DND-41 (cell line): Measurements from ENCODE around the gene FBXW7.

Experiments
- ATAC-seq: fragments of 200-7000 bp; cut with Tn5 transposase; 3 replicates; pipeline ENCODE4 v1.9.1; 2021; ENCODE audit warnings: low read depth; ENCODE audit not compliant: insufficient read depth
- DNase-seq: peaks from one replicate; pipeline ENCODE4 v3.0.0-alpha.2; 2020
- H2AFZ ChIP-seq: 2 replicates; pipeline ENCODE4 v1.6.0; 2012; ENCODE audit warnings: low read depth, low read length
- H3K27ac ChIP-seq: 2 replicates; pipeline ENCODE4 v1.5.1; 2012; ENCODE audit warnings: low read length, inconsistent platforms
- H3K27me3 ChIP-seq: fragments of 200-600 bp; sonication (generic); 2 replicates; pipeline ENCODE4 v1.6.0; 2012; ENCODE audit warnings: low read length, mild to moderate bottlenecking, inconsistent platforms; ENCODE audit not compliant: insufficient read depth, poor library complexity
- H3K36me3 ChIP-seq: 2 replicates; pipeline ENCODE4 v1.5.1; 2012; ENCODE audit warnings: low read length, inconsistent platforms; ENCODE audit not compliant: insufficient read depth
- H3K4me1 ChIP-seq: 2 replicates; pipeline ENCODE4 v1.5.1; 2012; ENCODE audit warnings: mild to moderate bottlenecking, low read length; ENCODE audit not compliant: insufficient read depth
- H3K4me2 ChIP-seq: 2 replicates; pipeline ENCODE4 v1.6.0; 2012; ENCODE audit warnings: mild to moderate bottlenecking, moderate library complexity, low read length, inconsistent platforms; ENCODE audit not compliant: insufficient read depth
- H3K4me3 ChIP-seq, 2 experiments: fragments of 200-600 bp in 1 of 2; shearing (Covaris generic) in 1 of 2; 2 replicates each; pipeline ENCODE4 v1.5.1; 2012 to 2016; ENCODE audit warnings: inconsistent platforms in 2 of 2, low read length in 2 of 2, mild to moderate bottlenecking in 2 of 2, low read depth in 1 of 2, moderate library complexity in 1 of 2
- H3K79me2 ChIP-seq: 2 replicates; pipeline ENCODE4 v1.6.0; 2012; ENCODE audit warnings: low read length, inconsistent platforms; ENCODE audit not compliant: insufficient read depth
- H3K9ac ChIP-seq: 2 replicates; pipeline ENCODE4 v1.6.0; 2012; ENCODE audit warnings: low read depth, mild to moderate bottlenecking, inconsistent platforms, low read length, moderate library complexity
- H3K9me3 ChIP-seq: 2 replicates; pipeline ENCODE4 v1.5.1; 2012; ENCODE audit warnings: low read length, moderate library complexity, mild to moderate bottlenecking, inconsistent platforms; ENCODE audit not compliant: insufficient read depth, severe bottlenecking
- H4K20me1 ChIP-seq: 2 replicates; pipeline ENCODE4 v1.6.0; 2012; ENCODE audit warnings: low read length; ENCODE audit not compliant: insufficient read depth
- CTCF ChIP-seq: IDR thresholded peaks from 2 replicates; pipeline ENCODE4 v1.5.1; 2012; ENCODE audit warnings: borderline replicate concordance, low read length, moderate library complexity, mild to moderate bottlenecking; ENCODE audit not compliant: poor library complexity, severe bottlenecking; ENCODE audit errors: extremely low read depth
- EZH2 ChIP-seq: IDR thresholded peaks from 3 replicates; pipeline ENCODE4 v1.6.1; 2012; ENCODE audit warnings: borderline replicate concordance, low read depth, mild to moderate bottlenecking, moderate library complexity, low read length, inconsistent platforms; ENCODE audit not compliant: severe bottlenecking

The FBXW7 gene

GRCh38 chr4:152431291-152431690 is 104.6 kb downstream of the FBXW7 start:
- H3K27me3 ChIP-seq: no peaks in the 10 kb centered on the region
- no peak overlapping the region for H3K4me3 ChIP-seq
- H3K36me3 ChIP-seq: no peaks in the 10 kb centered on the region
- ATAC-seq: no peak
- H3K4me2 ChIP-seq: no peak overlapping the region
- no peaks in the 10 kb centered on the region for H3K4me1 ChIP-seq
- no peak overlapping the region for H3K9ac ChIP-seq
- no peak overlapping the region for H3K27ac ChIP-seq
- DNase-seq: no peak
- TF ChIP-seq CTCF (no peak), EZH2 (no peak)
- H3K79me2 ChIP-seq: peaks cover 2% of the 10 kb centered on the region; the same call in 1 of the 2 replicates
- no peaks in the 10 kb centered on the region for H3K9me3 ChIP-seq
- H2AFZ ChIP-seq: no peak overlapping the region
- 0 out of 2 replicates have a peak, but pooled peaks cover 2% of the 10 kb centered on the region for H4K20me1 ChIP-seq

DNA sequence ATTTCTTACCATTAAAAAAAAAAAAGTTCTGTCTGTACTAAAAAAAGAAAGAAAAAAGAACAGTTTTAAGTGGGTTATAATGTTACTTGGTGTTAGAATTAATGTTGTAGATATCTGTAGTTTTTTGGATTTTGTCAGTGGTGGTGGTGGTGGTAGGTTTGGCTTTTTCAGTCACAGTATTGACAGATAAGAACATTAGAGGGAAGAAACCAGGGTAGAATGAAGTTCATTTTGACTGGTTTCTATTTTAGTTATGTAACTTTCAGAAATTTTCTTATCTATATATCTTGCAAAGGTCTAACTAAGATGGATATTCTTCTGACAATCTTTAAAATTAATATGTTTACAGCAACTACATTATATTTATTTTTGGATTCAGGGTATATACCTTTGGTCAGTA is 105.4 kb downstream of the FBXW7 start:
- DNase-seq: no peak
- Histone ChIP-seq H3K4me3 (no peak overlapping the region), H3K27ac (no peak overlapping the region), H3K79me2 (peaks cover 2% of the 10 kb centered on the region; the same call in 1 of the 2 replicates), H3K9me3 (no peaks in the 10 kb centered on the region), H3K4me2 (no peak overlapping the region), H3K4me1 (no peaks in the 10 kb centered on the region), H3K9ac (no peak overlapping the region), H3K36me3 (no peaks in the 10 kb centered on the region), H4K20me1 (0 out of 2 replicates have a peak, but pooled peaks cover 2% of the 10 kb centered on the region), H2AFZ (no peak overlapping the region), H3K27me3 (no peaks in the 10 kb centered on the region)
- TF ChIP-seq CTCF (no peak), EZH2 (no peak)
- no peak for ATAC-seq

DNA sequence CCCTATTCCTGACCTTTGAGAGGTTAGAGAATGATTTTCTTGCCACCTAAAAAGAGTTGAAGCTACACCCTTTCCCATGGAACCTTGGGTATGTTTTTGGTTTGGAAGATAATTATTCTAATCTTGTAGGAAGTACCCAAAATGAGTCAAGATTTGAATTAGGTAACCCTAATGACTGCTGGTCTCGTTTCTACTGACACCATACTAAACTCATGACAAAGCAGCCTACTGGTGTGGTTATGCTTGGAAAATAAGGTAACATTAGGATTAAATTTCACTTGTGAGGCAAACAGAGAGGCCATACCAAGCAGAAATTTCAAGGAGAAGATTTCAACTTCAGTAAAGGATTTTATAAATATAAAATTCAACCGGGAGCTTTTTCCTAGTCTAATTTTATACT is 107.9 kb downstream of the FBXW7 start:
- Histone ChIP-seq H3K27me3 (no peaks in the 10 kb centered on the region), H3K9ac (no peak overlapping the region), H3K79me2 (peaks cover 5% of the 10 kb centered on the region), H3K36me3 (no peaks in the 10 kb centered on the region), H3K4me2 (no peak overlapping the region), H3K4me1 (no peaks in the 10 kb centered on the region), H3K4me3 (no peak overlapping the region), H2AFZ (no peak overlapping the region), H3K27ac (no peak overlapping the region), H4K20me1 (no peaks in the 10 kb centered on the region), H3K9me3 (no peaks in the 10 kb centered on the region)
- DNase-seq (no peak), ATAC-seq (no peak)
- TF ChIP-seq EZH2: no peak
- no peak for TF ChIP-seq CTCF

GRCh38 chr4:152424977-152425376 is 110.9 kb downstream of the FBXW7 start:
- no peaks in the 10 kb centered on the region for H3K9me3 ChIP-seq
- no peak for TF ChIP-seq CTCF
- TF ChIP-seq EZH2: no peak
- H3K4me3 ChIP-seq: no peak overlapping the region
- no peak overlapping the region for H2AFZ ChIP-seq
- no peaks in the 10 kb centered on the region for H3K4me1 ChIP-seq
- no peaks in the 10 kb centered on the region for H3K36me3 ChIP-seq
- no peaks in the 10 kb centered on the region for H3K27me3 ChIP-seq
- no peak overlapping the region for H3K9ac ChIP-seq
- DNase-seq (no peak), ATAC-seq (no peak)
- peaks cover 7% of the 10 kb centered on the region; the same call in 1 of the 2 replicates for H3K79me2 ChIP-seq
- no peak overlapping the region for H3K27ac ChIP-seq
- 0 out of 2 replicates have a peak, but pooled peaks cover 2% of the 10 kb centered on the region for H4K20me1 ChIP-seq
- H3K4me2 ChIP-seq: no peak overlapping the region
